Vagina (tissue), 2 donors: Measurements from ENCODE around the gene ADGRV1.

ENCODE experiments used
- POLR2A ChIP-seq, 2 donors: fragments of 450-650 bp; IDR thresholded peaks; one replicate each; pipeline ENCODE4 v1.6.1; 2017; ENCODE audit warnings: antibody characterized with exemption in 2 of 2, mild to moderate bottlenecking in 2 of 2, moderate library complexity in 2 of 2
- TF ChIP-seq, protein P1 (sequence below), 3 experiments: fragments of 450-650 bp in 2 of 3; fragments of 200-600 bp in 1 of 3; sonication (generic) in 1 of 3; IDR thresholded peaks; one replicate each; pipeline ENCODE4 v1.5.1; 2017 to 2019; ENCODE audit warnings: antibody characterized with exemption in 3 of 3, mild to moderate bottlenecking in 2 of 3, moderate library complexity in 2 of 3

DNA sequence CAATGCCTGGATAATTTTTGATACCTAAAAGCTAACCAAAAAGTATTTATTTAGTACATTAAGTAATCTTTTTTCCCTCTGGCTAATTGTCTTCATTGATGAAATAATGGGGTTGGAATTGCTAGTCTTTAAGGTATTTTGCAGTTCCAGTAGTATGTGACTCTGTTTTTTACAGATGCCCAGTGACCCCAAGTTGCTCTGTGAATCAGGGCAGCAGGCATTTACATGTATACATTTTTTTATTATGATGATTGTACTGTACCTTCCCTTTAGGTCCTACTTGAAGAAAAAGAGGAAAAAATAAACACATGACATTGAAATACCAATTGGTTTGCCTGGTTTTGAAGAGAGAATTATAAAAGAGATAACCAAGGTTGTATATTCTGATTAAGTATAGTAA lies 385.5 kb downstream of the ADGRV1 start:
- TF ChIP-seq, protein P1, sequence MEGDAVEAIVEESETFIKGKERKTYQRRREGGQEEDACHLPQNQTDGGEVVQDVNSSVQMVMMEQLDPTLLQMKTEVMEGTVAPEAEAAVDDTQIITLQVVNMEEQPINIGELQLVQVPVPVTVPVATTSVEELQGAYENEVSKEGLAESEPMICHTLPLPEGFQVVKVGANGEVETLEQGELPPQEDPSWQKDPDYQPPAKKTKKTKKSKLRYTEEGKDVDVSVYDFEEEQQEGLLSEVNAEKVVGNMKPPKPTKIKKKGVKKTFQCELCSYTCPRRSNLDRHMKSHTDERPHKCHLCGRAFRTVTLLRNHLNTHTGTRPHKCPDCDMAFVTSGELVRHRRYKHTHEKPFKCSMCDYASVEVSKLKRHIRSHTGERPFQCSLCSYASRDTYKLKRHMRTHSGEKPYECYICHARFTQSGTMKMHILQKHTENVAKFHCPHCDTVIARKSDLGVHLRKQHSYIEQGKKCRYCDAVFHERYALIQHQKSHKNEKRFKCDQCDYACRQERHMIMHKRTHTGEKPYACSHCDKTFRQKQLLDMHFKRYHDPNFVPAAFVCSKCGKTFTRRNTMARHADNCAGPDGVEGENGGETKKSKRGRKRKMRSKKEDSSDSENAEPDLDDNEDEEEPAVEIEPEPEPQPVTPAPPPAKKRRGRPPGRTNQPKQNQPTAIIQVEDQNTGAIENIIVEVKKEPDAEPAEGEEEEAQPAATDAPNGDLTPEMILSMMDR (IDR thresholded peaks at IDR 0.05) = no peak
- TF ChIP-seq POLR2A (IDR thresholded peaks at IDR 0.05) = no peak
